Neuronal stem cell (in vitro differentiated cells): ENCODE data around the gene SYNE3.

ENCODE experiments used
- DNase-seq: peaks from one replicate; pipeline ENCODE4 v3.0.0-alpha.2; 2013; ENCODE audit warnings: low spot score
- H2AFZ ChIP-seq: one replicate; pipeline ENCODE4 v1.6.1; 2013; ENCODE audit warnings: mild to moderate bottlenecking, low read length, inconsistent platforms
- H2AK5ac ChIP-seq: 2 replicates; pipeline ENCODE4 v1.6.1; 2013; ENCODE audit warnings: low read depth, mild to moderate bottlenecking, inconsistent platforms, low read length, moderate library complexity, mixed read lengths
- H2BK120ac ChIP-seq: 2 replicates; pipeline ENCODE4 v1.6.1; 2013; ENCODE audit warnings: low read depth, mild to moderate bottlenecking, inconsistent platforms, low read length, moderate library complexity, mixed read lengths
- H2BK12ac ChIP-seq: one replicate; pipeline ENCODE4 v1.6.1; 2013; ENCODE audit warnings: low read length, inconsistent platforms
- H2BK15ac ChIP-seq: 2 replicates; pipeline ENCODE4 v1.6.1; 2013; ENCODE audit warnings: mild to moderate bottlenecking, low read length, inconsistent platforms, mixed read lengths
- H2BK5ac ChIP-seq: one replicate; pipeline ENCODE4 v1.6.1; 2013; ENCODE audit warnings: inconsistent platforms, mild to moderate bottlenecking, low read length, moderate library complexity
- H3K14ac ChIP-seq: one replicate; pipeline ENCODE4 v1.6.1; 2013; ENCODE audit warnings: low read length, inconsistent platforms
- H3K18ac ChIP-seq: 2 replicates; pipeline ENCODE4 v1.6.1; 2013; ENCODE audit warnings: low read length, inconsistent platforms
- H3K23ac ChIP-seq: 2 replicates; pipeline ENCODE4 v1.6.1; 2013; ENCODE audit warnings: low read depth, mild to moderate bottlenecking, mixed read lengths, low read length, inconsistent platforms; ENCODE audit not compliant: poor library complexity
- H3K27ac ChIP-seq: replicated peaks from 3 replicates; pipeline ENCODE4 v1.5.1; 2013; ENCODE audit warnings: low read length, inconsistent platforms
- H3K27me3 ChIP-seq, 3 experiments: 2 replicates each; pipeline ENCODE4 v1.6.1; 2013; ENCODE audit warnings: low read length in 3 of 3, mild to moderate bottlenecking in 2 of 3, inconsistent platforms in 1 of 3, low read depth in 1 of 3, mixed read lengths in 1 of 3, moderate library complexity in 1 of 3; ENCODE audit not compliant: control insufficient read depth in 3 of 3, insufficient read depth in 3 of 3
- H3K36me3 ChIP-seq, 2 donors: replicated peaks in 1 of 2; 2 replicates each; pipeline ENCODE4 v1.6.1; 2013; ENCODE audit warnings: low read length in 2 of 2; ENCODE audit not compliant: control insufficient read depth in 2 of 2, insufficient read depth in 2 of 2
- H3K4ac ChIP-seq: 2 replicates; pipeline ENCODE4 v1.6.1; 2013; ENCODE audit warnings: inconsistent platforms, mild to moderate bottlenecking, low read length, moderate library complexity
- H3K4me1 ChIP-seq, 2 donors: 1 replicate in 1 of 2; 2 replicates in 1 of 2; pipeline ENCODE4 v1.6.1; 2013; ENCODE audit warnings: low read length in 2 of 2, low read depth in 1 of 2; ENCODE audit not compliant: control insufficient read depth in 2 of 2, insufficient read depth in 1 of 2
- H3K4me2 ChIP-seq: one replicate; pipeline ENCODE4 v1.6.1; 2013; ENCODE audit warnings: mild to moderate bottlenecking, low read length, inconsistent platforms; ENCODE audit not compliant: insufficient read depth, poor library complexity, severe bottlenecking
- H3K4me3 ChIP-seq, 2 donors: 2 replicates each; pipeline ENCODE4 v1.5.1; 2013; ENCODE audit warnings: low read length in 2 of 2, mild to moderate bottlenecking in 2 of 2, inconsistent platforms in 1 of 2, moderate library complexity in 1 of 2
- H3K79me1 ChIP-seq: one replicate; pipeline ENCODE4 v1.6.1; 2013; ENCODE audit warnings: low read depth, mild to moderate bottlenecking, inconsistent platforms, low read length, moderate library complexity
- H3K9ac ChIP-seq: one replicate; pipeline ENCODE4 v1.6.1; 2013; ENCODE audit warnings: mild to moderate bottlenecking, low read depth, low read length, inconsistent platforms; ENCODE audit not compliant: poor library complexity
- H3K9me3 ChIP-seq, 2 donors: replicated peaks in 1 of 2; 2 replicates each; pipeline versions ENCODE3 to v1.6.1; 2013; ENCODE audit warnings: low read length in 2 of 2, mild to moderate bottlenecking in 2 of 2, inconsistent platforms in 1 of 2, low read depth in 1 of 2, mixed read lengths in 1 of 2, moderate library complexity in 1 of 2; ENCODE audit not compliant: control insufficient read depth in 2 of 2, insufficient read depth in 1 of 2
- H4K8ac ChIP-seq: one replicate; pipeline ENCODE4 v1.6.1; 2013; ENCODE audit warnings: low read depth, mild to moderate bottlenecking, inconsistent platforms, low read length, moderate library complexity
- H4K91ac ChIP-seq: one replicate; pipeline ENCODE4 v1.6.1; 2013; ENCODE audit warnings: low read length, low read depth, mild to moderate bottlenecking, inconsistent platforms; ENCODE audit not compliant: poor library complexity
- WGBS, 2 donors: extraction: QIAGEN DNeasy Blood & Tissue Kit; methylation state at CpG; one replicate each; pipeline ENCODE4 v1.1.7; 2013; ENCODE audit warnings: missing lambda C conversion rate in 2 of 2, mixed read lengths in 1 of 2; ENCODE audit not compliant: insufficient read length in 2 of 2, insufficient replicate concordance in 1 of 2; ENCODE audit errors: extremely low coverage in 2 of 2; 5-methylcytosine and 5-hydroxymethylcytosine counted together

The SYNE3 gene

GRCh38 chr14:95538801-95539509, 22.5 kb upstream of the SYNE3 start:
- Histone ChIP-seq H3K27me3 (no peaks in the 10 kb centered on the region), H3K4me2 (no peak overlapping the region), H3K36me3 (peaks cover 0 to 5% of the 10 kb centered on the region in 2 donors), H2AK5ac (no peak overlapping the region), H2BK15ac (no peak overlapping the region), H3K4me3 (no peak overlapping the region), H4K8ac (no peak overlapping the region), H3K14ac (no peak overlapping the region), H3K9me3 (no peaks in the 10 kb centered on the region), H3K23ac (no peak overlapping the region), H3K4ac (no peak overlapping the region), H3K4me1 (peaks cover 20% of the 10 kb centered on the region in 2 donors), H2BK120ac (no peak overlapping the region), H2BK12ac (no peak overlapping the region), H3K27ac (no peak overlapping the region), H3K79me1 (peaks cover 13% of the 10 kb centered on the region), H3K18ac (no peak overlapping the region), H4K91ac (no peak overlapping the region), H2BK5ac (no peak overlapping the region), H3K9ac (no peak overlapping the region), H2AFZ (no peak overlapping the region)
- no CpG with 5 or more reads among the region's 14 CpGs for WGBS, 2 donors
- DNase-seq: no peak

- no peak overlapping the region for H3K27ac ChIP-seq
- no peaks in the 10 kb centered on the region for H3K9me3 ChIP-seq
- H2BK120ac ChIP-seq: no peak overlapping the region
- H2AK5ac ChIP-seq: no peak overlapping the region
- H3K4me2 ChIP-seq: no peak overlapping the region
- H3K23ac ChIP-seq: no peak overlapping the region
- H4K8ac ChIP-seq: no peak overlapping the region
- H3K18ac ChIP-seq: no peak overlapping the region
- H3K36me3 ChIP-seq: peaks cover 0 to 5% of the 10 kb centered on the region in 2 donors
- H3K27me3 ChIP-seq: no peaks in the 10 kb centered on the region
- H3K4me3 ChIP-seq: no peak overlapping the region
- no peak overlapping the region for H2BK5ac ChIP-seq
- no peak overlapping the region for H3K4ac ChIP-seq
- no peak overlapping the region for H3K9ac ChIP-seq
- peaks cover 23% of the 10 kb centered on the region in 2 donors for H3K4me1 ChIP-seq
- H3K14ac ChIP-seq: no peak overlapping the region
- no peak overlapping the region for H2AFZ ChIP-seq
- H4K91ac ChIP-seq: no peak overlapping the region
- WGBS, 2 donors: no CpG with 5 or more reads among the region's 9 CpGs
- H2BK12ac ChIP-seq: no peak overlapping the region
- DNase-seq: no peak
- no peak overlapping the region for H2BK15ac ChIP-seq
- H3K79me1 ChIP-seq: peaks cover 11% of the 10 kb centered on the region
These were observed 21.0 kb upstream of the SYNE3 start for GRCh38 chr14:95537298-95538089.

- H3K14ac ChIP-seq: no peak overlapping the region
- H3K23ac ChIP-seq: no peak overlapping the region
- peak overlapping the region in 1 of 2 donors; percentile 78 for H3K4me3 ChIP-seq
- peaks cover 11% of the 10 kb centered on the region for H3K79me1 ChIP-seq
- WGBS, 2 donors: no CpG with 5 or more reads among the region's 5 CpGs
- no peak overlapping the region for H2AK5ac ChIP-seq
- no peak overlapping the region for H3K18ac ChIP-seq
- no peak overlapping the region for H2AFZ ChIP-seq
- H2BK15ac ChIP-seq: no peak overlapping the region
- H2BK12ac ChIP-seq: no peak overlapping the region
- H3K9me3 ChIP-seq: no peaks in the 10 kb centered on the region
- no peaks in the 10 kb centered on the region for H3K27me3 ChIP-seq
- DNase-seq: no peak
- H3K4ac ChIP-seq: no peak overlapping the region
- peaks cover 23 to 29% of the 10 kb centered on the region in 2 donors for H3K4me1 ChIP-seq
- H3K4me2 ChIP-seq: no peak overlapping the region
- H3K9ac ChIP-seq: no peak overlapping the region
- H3K36me3 ChIP-seq: peaks cover 0 to 13% of the 10 kb centered on the region in 2 donors
- no peak overlapping the region for H4K91ac ChIP-seq
- H2BK120ac ChIP-seq: no peak overlapping the region
- H2BK5ac ChIP-seq: no peak overlapping the region
- H3K27ac ChIP-seq: no peak overlapping the region
- H4K8ac ChIP-seq: no peak overlapping the region
These were observed 20.2 kb upstream of the SYNE3 start for GRCh38 chr14:95536671-95537070.

- no peak overlapping the region for H3K4ac ChIP-seq
- no peak overlapping the region for H4K8ac ChIP-seq
- no peak overlapping the region for H3K18ac ChIP-seq
- no peak overlapping the region for H2BK12ac ChIP-seq
- H2AFZ ChIP-seq: no peak overlapping the region
- H2BK5ac ChIP-seq: no peak overlapping the region
- no peak overlapping the region for H2BK15ac ChIP-seq
- H3K9ac ChIP-seq: peak overlapping the region; percentile 98
- H3K23ac ChIP-seq: no peak overlapping the region
- WGBS, 2 donors: no CpG with 5 or more reads among the region's 4 CpGs
- peak overlapping the region; percentile 60 for H2AK5ac ChIP-seq
- no peaks in the 10 kb centered on the region for H3K27me3 ChIP-seq
- peak overlapping the region; percentile 78 to 93 for H3K4me3 ChIP-seq
- no peak overlapping the region for H4K91ac ChIP-seq
- peaks cover 2 to 19% of the 10 kb centered on the region in 2 donors for H3K36me3 ChIP-seq
- peak overlapping the region; percentile 99 for H3K4me2 ChIP-seq
- H3K9me3 ChIP-seq: no peaks in the 10 kb centered on the region
- peaks cover 11% of the 10 kb centered on the region for H3K79me1 ChIP-seq
- H3K27ac ChIP-seq: no peak overlapping the region
- DNase-seq: no peak
- H3K14ac ChIP-seq: peak overlapping the region; percentile 73
- H3K4me1 ChIP-seq: peaks cover 23 to 30% of the 10 kb centered on the region in 2 donors
- no peak overlapping the region for H2BK120ac ChIP-seq
These were observed 19.7 kb upstream of the SYNE3 start for GRCh38 chr14:95536036-95536593.
